GM08714 (cell line): ENCODE measurements around the gene GAL3ST2.
"Not testable (repeated sequence)": the region's sequence is repeated elsewhere in the genome, so short reads cannot be mapped to it uniquely, and the experiment has no call there.

ENCODE experiments used
- H3K4me3 ChIP-seq: fragments of 200-500 bp; sonication (Bioruptor generic); 2 replicates; pipeline ENCODE4 v1.5.1; 2014; ENCODE audit warnings: mild to moderate bottlenecking, low read length, inconsistent platforms
- ZNF274 ChIP-seq: IDR thresholded peaks from 2 replicates; pipeline ENCODE4 v1.6.1; 2012; ENCODE audit warnings: mild to moderate bottlenecking, low read depth, low read length

GAL3ST2 gene

DNA sequence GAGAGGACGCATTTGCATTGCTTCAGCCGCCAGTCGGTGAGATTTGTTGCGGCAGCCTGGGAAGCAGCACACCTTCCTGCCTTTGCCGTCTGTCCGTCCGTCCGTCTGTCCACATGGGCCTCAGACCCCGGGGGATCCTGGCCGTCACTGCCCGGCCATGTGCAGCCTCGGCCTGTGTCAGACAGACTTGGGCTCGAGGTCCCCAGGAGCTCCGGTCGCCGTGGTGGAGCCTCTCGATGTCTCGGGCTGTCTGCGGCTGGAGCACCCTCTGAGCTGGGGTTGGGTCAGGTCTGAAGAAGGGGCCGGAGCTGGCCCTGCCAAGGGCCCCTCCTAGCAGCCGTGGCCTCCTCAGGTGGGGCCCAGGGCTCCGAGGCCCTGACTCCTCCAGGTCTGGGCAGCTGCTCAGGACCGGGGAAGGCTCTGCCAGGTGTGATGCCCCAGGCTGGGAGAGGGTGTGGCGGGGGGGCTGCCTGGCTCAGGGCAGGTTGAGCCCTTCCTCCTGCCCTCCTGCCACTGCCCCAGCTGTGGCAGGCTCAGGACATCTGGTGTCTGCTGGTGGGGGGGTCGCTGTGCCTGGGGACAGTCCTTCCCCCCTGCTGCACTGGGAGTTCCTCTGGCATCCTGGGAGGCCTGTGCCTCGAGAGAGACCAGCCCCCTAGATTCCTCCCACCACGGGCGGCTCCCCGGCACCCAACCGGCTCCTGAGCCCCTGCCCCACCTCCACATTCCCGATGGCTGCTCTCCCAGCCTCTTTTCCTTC, 44.2 kb downstream of the GAL3ST2 start:
- H3K4me3 ChIP-seq: no peak overlapping the region
- TF ChIP-seq ZNF274: no peak

DNA sequence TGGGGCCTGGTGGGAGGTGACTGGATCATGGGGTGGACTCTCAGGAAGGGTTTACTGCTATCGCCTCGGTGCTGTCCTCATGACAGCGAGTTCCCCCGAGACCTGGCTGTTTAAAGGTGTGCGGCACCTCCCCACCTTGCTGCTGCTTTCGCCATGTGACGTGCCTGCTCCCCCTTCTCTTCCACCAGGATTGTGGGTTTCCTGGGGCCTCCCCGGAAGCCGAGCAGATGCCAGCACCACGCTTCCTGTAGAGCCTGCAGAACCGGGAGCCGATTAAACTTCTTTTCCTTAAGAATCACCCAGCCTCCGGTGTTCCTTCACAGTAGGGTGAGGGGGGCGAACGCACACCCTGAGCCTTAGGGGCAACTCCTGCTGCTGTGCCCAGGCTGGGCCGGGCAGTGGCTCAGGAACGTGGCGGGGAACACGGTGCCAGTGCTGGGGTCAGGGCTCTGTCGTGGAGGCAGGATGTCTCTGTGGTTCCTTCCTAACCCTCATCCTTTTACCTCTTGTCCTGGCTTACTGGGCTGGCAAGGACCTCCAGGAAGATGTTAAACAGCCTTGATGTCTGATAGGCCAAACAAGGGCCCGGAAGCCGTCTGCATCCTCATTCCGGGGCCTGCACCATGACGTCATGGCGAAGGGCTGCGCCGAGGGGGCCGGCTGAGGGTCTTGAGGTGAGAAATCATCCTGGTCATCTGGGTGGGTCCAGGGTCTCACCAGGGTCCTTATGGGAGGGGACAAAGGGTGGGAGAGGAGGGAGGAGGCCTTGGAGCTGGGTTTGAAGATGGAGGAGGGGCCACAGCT, 45.0 kb downstream of the GAL3ST2 start:
- no peak overlapping the region for H3K4me3 ChIP-seq

DNA sequence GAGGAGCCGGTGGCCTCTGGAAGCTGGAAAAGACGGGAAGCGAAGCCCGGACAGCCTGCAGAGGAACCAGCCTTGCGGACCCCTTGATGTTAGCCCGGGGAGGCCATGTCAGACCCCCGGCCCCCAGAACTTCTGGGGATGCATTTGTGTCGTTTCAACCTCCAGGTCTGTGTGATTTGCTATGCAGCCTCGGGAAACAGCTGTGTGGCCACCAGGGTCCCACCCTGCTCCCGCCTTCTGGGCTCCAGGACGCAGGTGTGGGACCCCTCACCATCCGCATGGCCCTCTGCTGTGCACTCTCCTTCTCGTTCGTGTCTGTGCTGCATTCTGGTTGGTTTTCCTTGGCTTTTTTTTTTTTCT, 45.6 kb downstream of the GAL3ST2 start:
- H3K4me3 ChIP-seq: no peak overlapping the region
- no peak for TF ChIP-seq ZNF274

More for the DNA sequence above, 45.0 kb downstream of the GAL3ST2 start:
- TF ChIP-seq ZNF274: no peak

DNA sequence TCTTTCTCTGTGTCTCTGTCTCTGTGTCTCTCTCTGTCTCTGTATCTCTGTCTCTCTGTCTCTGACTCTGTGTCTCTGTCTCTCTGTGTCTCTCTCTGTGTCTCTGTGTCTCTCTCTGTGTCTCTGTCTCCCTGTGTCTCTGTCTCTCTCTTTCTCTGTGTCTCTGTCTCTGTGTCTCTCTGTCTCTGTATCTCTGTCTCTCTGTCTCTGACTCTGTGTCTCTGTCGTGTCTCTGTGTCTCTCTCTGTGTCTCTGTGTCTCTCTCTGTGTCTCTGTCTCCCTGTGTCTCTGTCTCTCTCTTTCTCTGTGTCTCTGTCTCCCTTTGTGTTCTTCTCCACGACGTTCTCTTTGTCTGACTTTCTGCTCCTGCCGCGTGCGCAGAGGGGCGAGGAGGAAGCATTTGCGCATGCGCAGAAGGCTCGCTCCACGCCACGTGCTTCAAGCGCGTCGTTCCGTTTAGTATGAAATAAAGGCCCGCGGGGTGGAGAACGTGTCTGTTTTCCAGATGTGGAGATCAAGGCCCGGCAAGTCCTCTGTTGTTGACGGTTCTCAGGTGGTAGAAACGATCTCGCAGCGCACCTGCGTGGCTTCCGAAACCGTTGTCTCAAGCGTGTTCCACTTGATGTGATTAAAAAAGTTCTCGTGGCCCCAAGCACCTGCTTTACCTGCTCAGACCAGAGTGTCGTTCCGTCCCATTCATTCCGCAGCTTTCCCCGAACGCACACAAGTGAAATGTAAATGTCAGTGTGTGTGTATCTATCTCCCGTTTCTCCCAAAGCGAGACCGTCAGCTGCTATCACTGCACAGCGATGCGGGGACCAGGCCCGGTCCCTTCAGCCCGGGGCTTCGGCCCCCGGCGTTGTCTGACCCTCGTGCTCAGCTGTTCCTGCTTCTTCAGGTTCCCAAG, 47.2 kb downstream of the GAL3ST2 start:
- not testable (repeated sequence) for H3K4me3 ChIP-seq

DNA sequence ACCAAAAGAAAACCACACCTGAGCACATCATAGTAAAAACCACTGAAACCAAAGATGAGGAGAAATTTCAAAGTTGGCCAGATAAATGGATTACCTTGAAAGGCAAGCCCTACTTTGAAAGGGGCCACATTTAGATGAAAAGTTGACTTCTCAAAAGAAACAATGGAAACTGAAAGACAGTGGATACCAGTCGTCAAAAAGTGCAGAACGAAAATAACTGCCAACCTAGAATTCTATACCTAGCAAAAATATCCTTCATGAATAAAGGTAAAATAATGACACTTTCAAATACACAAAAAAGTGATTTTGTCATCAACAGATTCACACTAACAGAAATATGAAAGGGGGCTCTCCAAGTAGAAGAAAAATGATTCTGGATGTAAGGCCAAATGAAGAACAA, 50.8 kb downstream of the GAL3ST2 start:
- TF ChIP-seq ZNF274: no peak
- no peak overlapping the region for H3K4me3 ChIP-seq

DNA sequence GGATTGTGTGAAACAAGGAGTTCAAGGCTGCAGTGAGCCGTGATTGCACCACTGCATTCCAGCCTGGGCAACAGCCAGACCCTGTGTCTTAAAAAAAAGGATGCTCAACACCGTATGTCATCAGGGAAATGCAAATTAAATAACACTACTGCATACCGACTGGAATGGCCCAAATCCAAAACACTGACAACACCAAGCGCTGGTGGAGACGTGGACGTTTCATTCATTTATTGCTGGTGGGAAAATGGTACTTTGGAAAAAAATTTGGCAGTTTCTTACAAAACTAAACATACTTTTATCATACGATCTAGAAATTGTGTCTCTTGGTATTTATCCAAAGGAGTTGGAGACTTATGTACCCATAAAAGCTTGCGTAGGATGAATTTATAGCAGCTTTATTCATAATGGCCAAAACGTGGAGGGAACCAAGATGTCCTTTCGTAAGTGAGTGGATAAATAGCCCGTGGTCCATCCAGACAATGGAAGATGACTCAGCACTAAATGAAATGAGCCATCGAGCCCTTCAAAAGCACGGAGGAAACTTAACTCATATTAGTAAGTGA, 56.6 kb downstream of the GAL3ST2 start:
- no peak overlapping the region for H3K4me3 ChIP-seq
- no peak for TF ChIP-seq ZNF274

DNA sequence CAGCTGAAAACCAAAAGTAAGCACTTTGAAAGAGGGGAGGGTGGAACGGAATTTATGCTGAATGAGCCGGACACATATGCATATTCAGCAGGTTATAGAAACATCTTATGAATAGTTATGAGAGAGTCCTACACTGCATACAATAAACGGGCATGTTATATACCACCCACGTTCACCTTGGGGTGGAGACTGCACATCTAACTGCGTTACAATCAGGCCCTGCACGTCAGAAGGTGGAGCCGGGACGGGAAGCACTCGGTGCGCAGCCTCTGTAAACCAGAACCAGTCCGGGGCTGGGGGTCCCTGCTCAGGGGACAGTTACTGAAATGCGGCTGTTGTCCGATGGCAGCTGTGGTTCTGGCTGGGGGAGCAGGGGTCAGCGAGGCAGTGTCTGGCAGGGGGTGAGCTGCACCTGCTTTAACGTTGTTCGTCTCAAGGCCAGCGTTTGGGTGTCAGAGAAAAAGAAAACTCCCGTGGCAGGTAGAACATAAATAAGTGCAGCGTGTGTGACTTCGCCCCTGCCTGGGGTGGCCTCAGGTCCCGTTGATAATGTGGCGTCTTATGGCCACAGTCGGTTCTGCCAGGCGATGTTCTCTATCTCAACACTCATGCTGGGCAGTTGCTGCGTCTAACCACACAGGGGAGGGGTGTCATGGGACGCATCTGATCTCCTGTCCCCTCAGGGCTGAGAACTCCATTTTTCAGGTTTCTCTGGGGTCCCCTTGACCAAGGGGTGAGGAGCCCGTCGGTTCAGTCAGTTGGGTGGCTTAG, 57.3 kb downstream of the GAL3ST2 start:
- H3K4me3 ChIP-seq: not testable (repeated sequence)

DNA sequence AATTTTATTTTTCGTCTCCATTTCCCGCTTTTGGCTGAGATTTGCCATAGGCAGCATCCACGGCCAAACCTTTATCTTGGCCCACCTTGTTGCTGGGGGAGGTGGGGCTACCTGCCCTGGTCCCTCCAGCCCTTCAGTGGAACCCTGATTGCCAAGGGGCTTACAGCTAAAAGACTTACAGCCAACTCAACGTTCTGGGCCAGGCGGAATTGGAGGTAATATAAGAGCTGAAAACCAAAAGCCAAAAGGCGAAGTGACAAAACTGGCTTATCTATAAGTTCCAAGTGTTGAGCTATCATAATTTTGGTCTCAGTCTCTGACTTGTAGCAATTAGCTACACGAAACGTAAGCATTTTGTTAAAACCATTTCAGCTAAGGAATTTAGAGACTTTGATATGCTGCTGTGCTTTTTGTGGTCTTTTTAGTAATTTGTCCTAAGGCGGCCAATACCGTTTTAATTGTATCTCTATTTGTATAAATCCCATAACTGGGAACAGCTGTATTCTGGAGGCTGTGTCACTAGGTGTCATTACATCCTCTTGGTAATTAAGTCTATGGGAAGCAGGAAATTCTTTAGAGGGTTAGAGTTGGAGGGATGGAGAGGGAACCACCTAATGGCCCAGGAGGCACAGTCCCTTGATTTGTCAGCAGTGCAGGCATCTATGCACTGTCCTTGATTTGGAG, 58.0 kb downstream of the GAL3ST2 start:
- TF ChIP-seq ZNF274: no peak
- no peak overlapping the region for H3K4me3 ChIP-seq

DNA sequence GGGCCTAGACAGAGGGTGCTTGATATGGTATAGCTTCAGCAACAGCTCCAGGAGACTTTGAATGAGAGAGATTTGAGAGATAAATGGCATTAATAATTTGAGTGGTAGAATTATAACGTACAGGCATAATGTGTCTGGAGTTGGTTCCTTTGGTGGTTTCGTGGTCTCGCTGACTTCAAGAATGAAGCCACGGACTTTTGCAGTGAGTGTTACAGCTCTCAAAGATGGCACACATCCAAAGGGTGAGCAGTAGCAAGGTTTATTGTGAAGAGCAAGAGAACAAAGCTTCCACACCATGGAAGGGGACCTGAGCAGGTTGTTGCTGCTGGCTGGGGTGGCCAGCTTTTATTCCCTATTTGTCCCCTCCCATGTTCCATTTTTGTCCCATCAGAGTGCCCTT, 59.0 kb downstream of the GAL3ST2 start:
- H3K4me3 ChIP-seq: no peak overlapping the region
- no peak for TF ChIP-seq ZNF274

DNA sequence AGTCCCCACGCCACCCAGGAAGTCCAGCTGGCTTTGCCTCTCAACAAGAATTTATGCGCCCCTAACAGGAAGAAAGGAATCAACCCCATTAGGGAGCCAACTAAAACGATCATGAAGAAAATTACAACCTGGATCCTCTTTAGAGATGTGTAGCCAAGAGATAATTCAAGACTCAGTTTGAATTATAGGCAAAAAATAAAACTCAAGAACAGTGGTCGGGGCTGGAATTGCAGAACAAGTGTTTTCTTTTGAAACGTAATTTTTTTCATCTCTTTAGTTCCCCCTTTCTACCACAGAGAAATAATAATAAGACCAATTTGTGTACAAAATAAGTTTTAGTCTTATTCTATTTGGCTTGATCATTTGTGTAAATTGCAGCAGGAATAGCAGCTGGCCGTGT, 59.7 kb downstream of the GAL3ST2 start:
- no peak overlapping the region for H3K4me3 ChIP-seq
- no peak for TF ChIP-seq ZNF274

DNA sequence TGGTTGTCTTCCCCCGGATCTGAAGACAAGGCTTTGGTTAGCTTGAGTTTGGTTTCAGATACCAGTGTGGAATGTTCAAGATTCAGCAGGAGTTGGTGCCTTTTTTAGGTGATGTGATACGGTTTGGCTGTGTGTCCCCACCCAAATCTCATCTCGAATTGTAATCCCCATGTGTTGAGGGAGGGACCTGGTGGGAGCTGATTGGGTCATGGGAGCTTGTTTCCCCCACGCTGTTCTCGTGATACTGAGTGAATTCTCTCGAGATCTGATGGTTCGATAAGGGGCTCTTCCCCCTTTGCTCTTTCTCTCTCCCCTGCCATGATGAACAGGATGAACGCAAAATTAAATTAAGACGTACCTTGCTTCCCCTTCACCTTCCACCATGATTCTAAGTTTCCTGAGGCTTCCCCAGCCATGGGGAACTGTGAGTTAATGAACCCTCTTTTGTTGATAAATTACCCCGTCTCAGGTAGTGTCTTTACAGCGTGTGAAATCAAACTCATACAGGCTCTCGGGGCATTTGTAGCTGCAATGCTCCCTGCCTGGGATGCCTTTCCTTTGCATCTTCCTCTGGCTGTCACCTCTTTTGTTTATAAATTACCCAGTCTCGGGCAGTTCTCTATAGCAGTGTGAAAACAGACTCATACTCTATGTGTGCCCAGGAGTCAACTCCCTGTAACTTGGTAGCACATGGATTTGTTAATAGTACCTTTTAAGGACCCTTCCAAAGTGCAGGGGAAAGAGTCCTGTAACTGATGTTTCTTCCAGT, 60.8 kb downstream of the GAL3ST2 start:
- TF ChIP-seq ZNF274: no peak
- no peak overlapping the region for H3K4me3 ChIP-seq

DNA sequence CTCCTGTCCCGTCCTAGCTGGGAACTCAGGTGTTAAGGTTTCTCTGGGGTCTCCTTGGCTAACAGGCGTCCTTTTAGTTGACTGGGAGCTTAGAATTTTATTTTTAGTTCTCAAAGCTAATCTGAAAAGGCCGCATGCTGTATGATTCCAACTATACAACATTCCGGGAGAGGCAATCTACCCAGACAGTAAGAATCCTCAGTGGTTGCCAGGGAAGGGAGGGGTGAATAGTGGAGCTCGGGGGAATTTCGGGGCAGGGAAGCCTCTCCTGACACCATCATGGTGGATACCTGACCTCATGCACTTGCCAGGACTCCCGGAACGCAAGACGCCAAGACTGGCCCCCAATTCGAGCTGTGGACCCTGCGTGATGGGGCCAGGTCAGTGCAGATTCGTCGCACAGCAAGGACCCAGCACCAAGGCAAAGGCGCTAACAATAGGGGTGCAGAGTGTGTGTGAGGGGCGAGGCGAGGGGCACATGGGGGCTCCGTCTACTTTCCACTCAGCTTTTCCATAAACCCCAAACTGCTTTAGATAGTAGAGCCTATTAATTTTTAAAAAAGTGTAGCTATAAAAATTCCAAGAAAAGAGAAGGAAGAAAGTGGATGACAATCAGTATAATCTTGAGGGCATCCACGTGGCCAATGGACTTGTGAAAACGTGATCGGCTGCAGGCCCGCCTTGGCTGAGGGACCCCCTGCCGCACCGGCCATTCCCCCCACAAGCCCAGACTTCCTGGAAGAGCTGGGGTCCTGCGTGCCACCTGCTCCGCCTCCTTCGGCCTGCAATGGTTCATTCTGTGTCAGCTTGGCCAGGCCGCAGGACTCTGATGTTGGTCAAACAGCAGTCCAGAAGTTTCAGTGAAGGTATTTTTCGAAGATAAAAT, 64.8 kb downstream of the GAL3ST2 start:
- H3K4me3 ChIP-seq: no peak overlapping the region
- no peak for TF ChIP-seq ZNF274
